Medulla oblongata (tissue), 1 donor: ENCODE measurements around the gene SCN4A.
"Not testable (repeated sequence)": the region's sequence is repeated elsewhere in the genome, so short reads cannot be mapped to it uniquely, and the experiment has no call there.

Experiments
- DNase-seq: peaks from one replicate; pipeline ENCODE4 v3.0.0-alpha.2; 2015; ENCODE audit errors: extremely low spot score

SCN4A gene

DNA sequence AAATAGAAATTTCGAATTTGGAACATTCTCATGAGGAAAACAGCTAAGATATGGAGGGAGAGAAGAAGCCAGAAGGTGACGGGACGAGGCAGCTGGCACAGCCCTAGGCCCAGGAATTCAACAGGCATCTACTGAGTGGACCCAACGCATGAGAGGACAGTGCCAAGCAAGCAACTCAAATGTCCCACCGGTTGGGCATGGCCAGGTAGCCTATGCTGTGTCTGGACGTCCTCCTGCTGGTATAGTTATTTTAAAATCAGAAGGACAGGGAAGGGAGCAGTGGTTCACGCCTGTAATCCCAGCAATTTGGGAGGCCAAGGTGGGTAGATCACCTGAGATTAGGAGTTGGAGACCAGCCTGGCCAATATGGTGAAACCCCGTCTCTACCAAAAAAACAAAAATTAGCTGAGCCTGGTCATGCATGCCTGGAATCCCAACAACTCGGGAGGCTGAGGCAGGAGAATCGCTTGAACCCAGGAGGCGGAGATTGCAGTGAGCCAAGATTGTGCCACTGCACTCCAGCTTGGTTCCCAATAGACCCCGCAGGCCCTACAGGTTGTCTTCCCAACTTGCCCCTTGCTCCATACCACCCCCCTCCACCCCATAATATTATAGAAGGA, 56.0 kb downstream of the SCN4A start:
- DNase-seq, result no peak

- DNase-seq, result not testable (repeated sequence)
These were observed 57.0 kb downstream of the SCN4A start for GRCh38 chr17:63915753-63916152.

GRCh38 chr17:63914471-63914870, 58.2 kb downstream of the SCN4A start:
- DNase-seq, result no peak

DNA sequence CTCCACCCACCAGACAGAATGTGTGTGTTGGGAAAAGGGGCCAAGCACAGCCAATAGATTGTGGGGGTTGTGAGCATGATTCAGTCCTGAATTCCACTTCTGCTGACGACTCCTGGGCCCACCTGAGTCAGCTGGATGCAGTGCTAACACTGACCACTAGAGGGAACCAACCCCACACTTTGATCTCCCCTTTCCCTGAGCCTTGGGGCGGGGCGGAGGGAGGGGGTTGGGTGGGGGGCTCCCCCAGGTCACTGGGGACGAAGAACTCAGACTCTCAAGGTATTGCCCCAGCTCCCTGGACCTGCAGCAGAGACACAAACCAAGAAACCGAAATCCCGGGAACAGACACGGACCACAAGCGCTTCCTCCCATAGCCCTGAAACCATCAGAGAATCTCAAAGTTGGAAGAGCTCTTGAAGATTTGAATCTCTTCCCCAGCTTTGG, 61.0 kb downstream of the SCN4A start:
- DNase-seq, result peak; percentile 28

DNA sequence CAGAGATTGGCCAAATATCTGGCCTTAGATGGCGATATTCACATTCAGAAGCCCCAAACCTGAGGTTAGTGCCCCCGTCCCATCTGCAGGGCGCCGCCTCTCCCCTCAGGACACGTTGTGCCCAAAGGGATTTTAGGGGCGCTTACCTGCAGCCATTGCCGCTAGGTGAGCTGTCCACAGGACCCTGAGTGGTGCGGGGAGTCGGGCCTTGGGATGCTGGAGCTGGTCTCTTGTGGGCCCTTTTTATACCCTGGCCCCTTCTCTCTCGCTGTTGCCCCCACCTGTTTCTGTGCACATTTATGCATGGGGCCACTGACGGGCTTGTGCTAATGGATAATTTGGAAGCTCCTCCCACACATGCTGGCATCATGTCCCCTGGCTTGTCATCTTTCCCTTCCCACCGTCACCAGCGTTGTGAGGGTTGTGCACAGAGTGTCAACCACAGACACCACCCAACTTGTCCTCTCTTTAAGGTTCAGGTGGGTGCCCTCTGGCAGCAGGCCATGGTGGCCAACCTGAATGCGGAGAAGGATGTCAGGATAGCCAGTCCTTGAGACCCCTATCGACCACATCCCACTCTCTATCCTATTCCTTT, 61.6 kb downstream of the SCN4A start, which contains the start of gene CSHL1:
Gene CSHL1 (minus strand): TSS at position 218 of the 595 bp plus-strand sequence. CDS start 62 bp downstream, at position 156.
- no peak for DNase-seq

GRCh38 chr17:63910096-63910495, 62.6 kb downstream of the SCN4A start:
- DNase-seq, result no peak

- not testable (repeated sequence) for DNase-seq
These were observed 63.1 kb downstream of the SCN4A start for GRCh38 chr17:63909586-63909985.

DNA sequence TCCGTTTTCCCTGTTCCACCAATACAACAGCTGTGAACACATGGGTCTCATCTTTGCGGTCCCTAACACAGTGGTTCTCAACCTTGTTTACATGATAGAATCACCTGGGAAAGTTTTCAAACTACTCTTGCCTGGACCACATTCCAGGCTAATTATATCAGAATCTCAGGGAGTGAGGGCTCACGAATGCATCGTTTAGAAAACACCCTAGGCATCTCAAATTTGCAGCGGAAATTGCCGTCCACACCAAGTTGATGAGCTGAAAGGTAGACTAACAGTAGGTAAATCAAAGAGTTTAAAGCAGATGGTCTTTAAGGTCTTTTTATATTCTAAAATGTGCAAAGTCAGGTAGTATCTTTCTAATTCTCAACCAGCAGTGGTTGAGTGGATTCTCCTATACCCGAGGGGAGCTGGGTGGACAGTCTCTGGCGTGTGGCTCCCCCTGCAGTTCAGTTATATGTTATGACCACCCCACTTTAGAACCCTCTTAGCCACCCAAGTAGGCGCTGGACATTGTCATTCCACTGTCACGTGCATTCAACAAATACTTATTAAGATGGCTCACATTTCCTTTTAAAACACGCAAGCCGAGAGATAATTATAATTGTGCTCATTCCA, 65.4 kb downstream of the SCN4A start:
- DNase-seq, result not testable (repeated sequence)

- not testable (repeated sequence) for DNase-seq
These were observed 67.9 kb downstream of the SCN4A start for GRCh38 chr17:63904796-63905195.

DNA sequence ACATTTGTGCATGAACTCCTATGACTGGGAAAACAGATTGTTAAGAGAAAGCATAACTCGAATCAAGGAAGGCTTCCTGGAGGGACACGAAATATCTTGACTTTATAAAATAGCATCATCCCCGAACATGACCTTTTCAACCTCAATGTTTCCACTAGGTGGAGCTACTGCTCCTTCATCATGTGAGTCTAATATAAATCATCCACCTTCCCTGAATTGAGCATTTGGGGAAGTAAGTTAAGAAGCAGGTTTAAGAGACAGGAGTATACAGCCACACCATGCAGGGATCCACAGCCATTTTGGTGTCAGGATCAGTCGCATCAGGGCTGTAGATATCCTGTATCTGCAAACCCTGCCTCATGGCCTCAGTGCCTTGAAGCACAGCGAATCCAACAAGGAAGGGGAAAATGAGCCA, 68.9 kb downstream of the SCN4A start:
- DNase-seq, result not testable (repeated sequence)

GRCh38 chr17:63901971-63902370, 70.7 kb downstream of the SCN4A start:
- not testable (repeated sequence) for DNase-seq

- not testable (repeated sequence) for DNase-seq
These were observed 73.6 kb downstream of the SCN4A start for GRCh38 chr17:63898899-63899798.

- not testable (repeated sequence) for DNase-seq
These were observed 76.0 kb downstream of the SCN4A start, which contains the start of gene CSH1 for GRCh38 chr17:63896524-63897354. CSH1 (minus strand) TSS chr17:63896574; CDS start chr17:63896511, 63 bp downstream.

- DNase-seq, result not testable (repeated sequence)
These were observed 77.9 kb downstream of the SCN4A start for GRCh38 chr17:63894821-63895220.

GRCh38 chr17:63894021-63894420, 78.7 kb downstream of the SCN4A start:
- DNase-seq, result not testable (repeated sequence)

GRCh38 chr17:63892316-63893037, 80.2 kb downstream of the SCN4A start:
- not testable (repeated sequence) for DNase-seq

DNA sequence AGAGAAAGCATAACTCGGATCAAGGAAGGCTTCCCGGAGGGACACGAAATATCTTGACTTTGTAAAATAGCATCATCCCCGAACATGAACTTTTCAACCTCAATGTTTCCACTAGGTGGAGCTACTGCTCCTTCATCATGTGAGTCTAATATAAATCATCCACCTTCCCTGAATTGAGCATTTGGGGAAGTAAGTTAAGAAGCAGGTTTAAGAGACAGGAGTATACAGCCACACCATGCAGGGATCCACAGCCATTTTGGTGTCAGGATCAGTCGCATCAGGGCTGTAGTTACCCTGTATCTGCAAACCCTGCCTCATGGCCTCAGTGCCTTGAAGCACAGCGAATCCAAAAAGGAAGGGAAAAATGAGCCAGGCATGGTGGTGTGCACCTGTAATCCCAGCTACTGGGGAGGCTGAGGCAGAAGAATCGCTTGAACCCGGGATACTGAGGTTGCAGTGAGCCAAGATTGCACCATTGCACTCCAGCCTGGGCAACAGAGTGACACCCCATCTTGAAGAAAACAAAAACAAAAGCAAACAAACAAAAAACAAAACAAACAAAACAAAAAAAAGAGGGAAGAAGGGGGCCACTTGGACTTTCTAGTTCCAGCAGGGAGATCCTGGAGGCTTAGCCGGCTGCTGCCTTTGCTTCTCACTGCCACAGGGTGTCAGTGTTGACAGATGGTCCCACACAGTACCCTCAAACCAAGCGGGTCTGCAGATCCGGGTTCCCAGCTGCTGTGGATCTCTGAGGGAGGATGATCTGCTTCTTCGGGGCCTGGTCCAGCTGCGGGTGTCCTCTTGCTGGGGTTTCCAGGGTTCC, 83.5 kb downstream of the SCN4A start:
- DNase-seq, result peak; percentile 42
